Fibroblast of villous mesenchyme (primary cell): ENCODE results near the gene DENND10. TPM values are rescaled to one million over a fixed set of nuclear protein-coding genes. Genes with fewer than 3 reads are reported as not detected.
"Not testable (repeated sequence)": the region's sequence is repeated elsewhere in the genome, so short reads cannot be mapped to it uniquely, and the experiment has no call there.

Experiments used
- DNase-seq: peaks from one replicate; pipeline ENCODE4 v3.0.0-alpha.2; 2010; ENCODE audit warnings: low read depth
- H3K4me3 ChIP-seq: 2 replicates; pipeline ENCODE4 v1.5.1; 2011; ENCODE audit warnings: low read depth, mild to moderate bottlenecking, low read length
- total RNA-seq: library from RNA; depleted of rRNA; stranded (reverse); fragments of >200 nt; gene quantifications from 2 replicates; pipeline ENCODE4 v1.2.3, GENCODE V29; 2012
- TF ChIP-seq, protein P1 (sequence below): IDR thresholded peaks from 2 replicates; pipeline ENCODE4 v1.5.1; 2012; ENCODE audit warnings: low read depth, mild to moderate bottlenecking, low read length; ENCODE audit not compliant: insufficient read depth

DENND10 gene
- total RNA-seq, 1 donor: 94.6 TPM

DNA sequence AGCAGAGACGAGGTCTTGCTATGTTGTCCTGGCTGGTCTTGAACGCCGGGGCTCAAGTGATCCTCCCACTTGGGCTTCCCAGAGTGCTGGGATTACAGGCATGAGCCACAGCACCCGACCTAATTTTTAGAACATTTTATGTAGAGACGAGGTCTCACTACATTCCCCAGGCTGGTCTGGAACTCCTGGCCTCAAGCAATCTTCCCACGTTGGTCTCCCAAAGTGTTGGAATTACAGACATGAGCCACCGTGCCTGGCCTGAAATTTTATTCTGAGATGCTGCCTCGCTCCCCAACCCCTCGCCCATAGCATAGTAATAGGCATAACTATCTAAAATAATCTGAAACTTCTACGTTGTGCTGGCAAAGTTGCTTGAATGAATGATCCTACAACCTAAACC, 39.7 kb downstream of the DENND10 start:
- no peak for DNase-seq
- no peak overlapping the region for H3K4me3 ChIP-seq
- TF ChIP-seq, protein P1, sequence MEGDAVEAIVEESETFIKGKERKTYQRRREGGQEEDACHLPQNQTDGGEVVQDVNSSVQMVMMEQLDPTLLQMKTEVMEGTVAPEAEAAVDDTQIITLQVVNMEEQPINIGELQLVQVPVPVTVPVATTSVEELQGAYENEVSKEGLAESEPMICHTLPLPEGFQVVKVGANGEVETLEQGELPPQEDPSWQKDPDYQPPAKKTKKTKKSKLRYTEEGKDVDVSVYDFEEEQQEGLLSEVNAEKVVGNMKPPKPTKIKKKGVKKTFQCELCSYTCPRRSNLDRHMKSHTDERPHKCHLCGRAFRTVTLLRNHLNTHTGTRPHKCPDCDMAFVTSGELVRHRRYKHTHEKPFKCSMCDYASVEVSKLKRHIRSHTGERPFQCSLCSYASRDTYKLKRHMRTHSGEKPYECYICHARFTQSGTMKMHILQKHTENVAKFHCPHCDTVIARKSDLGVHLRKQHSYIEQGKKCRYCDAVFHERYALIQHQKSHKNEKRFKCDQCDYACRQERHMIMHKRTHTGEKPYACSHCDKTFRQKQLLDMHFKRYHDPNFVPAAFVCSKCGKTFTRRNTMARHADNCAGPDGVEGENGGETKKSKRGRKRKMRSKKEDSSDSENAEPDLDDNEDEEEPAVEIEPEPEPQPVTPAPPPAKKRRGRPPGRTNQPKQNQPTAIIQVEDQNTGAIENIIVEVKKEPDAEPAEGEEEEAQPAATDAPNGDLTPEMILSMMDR: no peak

DNA sequence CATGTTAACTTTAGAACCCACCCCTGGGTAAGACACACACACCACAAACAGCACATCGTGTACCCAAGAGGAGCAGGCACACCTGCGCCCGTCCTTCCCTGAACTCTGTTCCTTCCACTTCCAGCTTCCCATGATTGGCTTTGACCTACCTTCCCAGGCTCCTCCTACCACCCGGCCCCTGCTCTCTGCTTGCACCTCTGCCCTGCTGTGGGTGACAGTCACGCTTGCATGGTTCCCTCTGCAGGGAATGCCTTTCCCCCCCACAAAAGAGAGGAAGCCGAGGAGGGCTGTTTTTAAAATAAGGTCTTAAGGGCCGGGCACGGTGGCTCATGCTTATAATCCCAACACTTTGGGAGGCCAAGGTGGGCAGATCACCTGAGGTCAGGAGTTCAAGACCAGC, 45.2 kb downstream of the DENND10 start:
- H3K4me3 ChIP-seq: no peak overlapping the region
- DNase-seq: no peak
- TF ChIP-seq, protein P1: no peak

- TF ChIP-seq, protein P1: no peak
- H3K4me3 ChIP-seq: no peak overlapping the region
- no peak for DNase-seq
These were observed 45.8 kb downstream of the DENND10 start for GRCh38 chr10:119149729-119150128.

- DNase-seq, H3K4me3 ChIP-seq: not testable (repeated sequence)
These were observed 47.7 kb downstream of the DENND10 start for GRCh38 chr10:119151601-119152000.

DNA sequence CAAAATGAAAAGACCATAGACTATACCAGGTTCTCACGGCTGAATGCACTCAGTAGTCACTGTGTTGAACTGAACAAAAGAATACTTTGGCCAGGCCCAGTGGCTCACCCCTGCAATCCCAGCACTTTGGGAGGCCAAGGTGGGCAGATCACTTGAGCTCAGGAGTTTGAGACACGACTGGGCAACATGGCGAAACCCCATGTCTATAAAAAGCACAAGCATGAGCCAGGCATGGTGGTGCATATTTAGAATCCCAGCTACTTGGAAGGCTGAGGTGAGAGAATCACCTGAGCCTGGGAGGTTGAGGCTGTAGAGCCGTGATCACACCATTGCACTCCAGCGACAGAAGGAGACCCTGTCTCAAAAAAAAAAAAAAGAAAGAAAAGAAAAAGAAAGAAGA, 49.1 kb downstream of the DENND10 start:
- DNase-seq: no peak
- TF ChIP-seq, protein P1: no peak
- H3K4me3 ChIP-seq: no peak overlapping the region

- TF ChIP-seq, protein P1: no peak
- H3K4me3 ChIP-seq: no peak overlapping the region
- DNase-seq: no peak
These were observed 49.7 kb downstream of the DENND10 start for GRCh38 chr10:119153661-119154060.

DNA sequence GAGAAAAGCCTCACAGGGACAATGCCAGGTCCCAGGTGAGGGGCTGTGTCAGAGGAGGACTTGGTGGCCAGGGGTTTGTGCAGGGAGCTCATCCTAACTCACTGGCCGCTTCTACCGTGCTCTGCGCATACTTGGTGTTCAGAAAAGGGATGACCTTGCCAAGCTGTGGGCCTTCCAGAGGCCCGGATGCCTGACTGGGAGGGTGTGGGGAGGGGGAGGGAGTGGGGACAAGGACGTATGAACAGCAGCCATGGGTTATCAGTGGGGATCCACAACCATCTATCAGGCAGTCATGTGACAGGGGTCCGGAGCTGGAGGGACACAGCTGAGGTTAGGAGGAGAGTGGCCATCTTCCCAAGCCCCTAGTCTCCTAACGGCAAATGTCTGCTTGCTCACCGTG, 55.4 kb downstream of the DENND10 start:
- no peak overlapping the region for H3K4me3 ChIP-seq
- no peak for DNase-seq
- TF ChIP-seq, protein P1: no peak
